HepG2 (cell line): ENCODE data around the gene ABHD15. TPM values are rescaled to one million over a fixed set of nuclear protein-coding genes. Genes with fewer than 3 reads are reported as not detected.

ENCODE experiments used
- FOXA3 ChIP-seq: IDR thresholded peaks from 2 replicates; pipeline ENCODE4 v1.6.1; 2016; ENCODE audit warnings: missing genetic modification reagents, missing compliant biosample characterization
- MATR3 ChIP-seq: sonication (generic); formaldehyde crosslinking; IDR thresholded peaks from 2 replicates; pipeline ENCODE4 v1.4.0; 2020; ENCODE audit warnings: missing genetic modification reagents
- NFIC ChIP-seq: IDR thresholded peaks from 2 replicates; pipeline ENCODE4 v1.6.1; 2012; ENCODE audit warnings: mild to moderate bottlenecking, low read length, inconsistent platforms
- POLR2AphosphoS2 ChIP-seq: IDR thresholded peaks from 2 replicates; pipeline ENCODE4 v1.6.1; 2011; ENCODE audit warnings: low read depth, low read length, improper control_type of control experiment
- SALL2 ChIP-seq: sonication (generic); formaldehyde crosslinking; IDR thresholded peaks from 2 replicates; pipeline ENCODE4 v1.8.1; 2023; ENCODE audit warnings: mild to moderate bottlenecking, missing genetic modification reagents, inconsistent platforms
- SPEN ChIP-seq: sonication (generic); formaldehyde crosslinking; IDR thresholded peaks from 2 replicates; pipeline ENCODE4 v1.5.1; 2020; ENCODE audit warnings: low read depth, mild to moderate bottlenecking, missing genetic modification reagents
- SSRP1 ChIP-seq: IDR thresholded peaks from 2 replicates; pipeline ENCODE4 v1.6.1; 2016; ENCODE audit warnings: control low read depth
- TAF15 ChIP-seq: fragments of 200-400 bp; formaldehyde crosslinking; IDR thresholded peaks from one replicate; pipeline ENCODE4 v1.6.1; 2018; ENCODE audit warnings: mild to moderate bottlenecking, low read depth, low read length; ENCODE audit not compliant: poor library complexity, severe bottlenecking
- ZNF282 ChIP-seq: fragments of 450-650 bp; IDR thresholded peaks from 2 replicates; pipeline ENCODE4 v1.6.1; 2018; ENCODE audit not compliant: partially characterized antibody
- ZNF30 ChIP-seq: sonication (generic); formaldehyde crosslinking; IDR thresholded peaks from 2 replicates; pipeline ENCODE4 v1.5.0; 2020; ENCODE audit warnings: mild to moderate bottlenecking, missing genetic modification reagents
- ZNF550 ChIP-seq: sonication (generic); formaldehyde crosslinking; IDR thresholded peaks from 2 replicates; pipeline ENCODE4 v1.4.0; 2020; ENCODE audit warnings: mild to moderate bottlenecking, missing genetic modification reagents, borderline replicate concordance
- polyA plus RNA-seq, 8 experiments: library from polyadenylated mRNA; depleted of rRNA in 3 of 8; stranded (reverse) in 7 of 8; unstranded in 1 of 8; fragments of >200 nt; fragmentation: Illumina TruSeq in 4 of 8; extraction: Trizol in 4 of 8; gene quantifications; 2 replicates each; pipeline versions ENCODE4 v1.2.1 to v1.2.3, GENCODE V29; 2011 to 2016; ENCODE audit warnings: low read depth in 4 of 8, missing spikeins in 1 of 8, mixed read lengths in 1 of 8; ENCODE audit not compliant: insufficient read depth in 1 of 8
- total RNA-seq, 5 experiments: library from RNA; depleted of rRNA; stranded (reverse); fragments of >200 nt; fragmentation: Illumina TruSeq; extraction: Trizol; gene quantifications; 2 replicates each; pipeline ENCODE4 v1.2.3, GENCODE V29; 2016; ENCODE audit warnings: low read depth in 1 of 5
- TF ChIP-seq, protein P1 (sequence below): sonication (generic); formaldehyde crosslinking; IDR thresholded peaks from 2 replicates; pipeline ENCODE4 v1.5.0; 2020; ENCODE audit warnings: mild to moderate bottlenecking, low read depth, missing genetic modification reagents, borderline replicate concordance
- TF ChIP-seq, protein P2 (sequence below): sonication (generic); formaldehyde crosslinking; IDR thresholded peaks from 2 replicates; pipeline ENCODE4 v1.4.0; 2020; ENCODE audit warnings: missing genetic modification reagents
- TF ChIP-seq, protein P3 (sequence below): sonication (generic); formaldehyde crosslinking; IDR thresholded peaks from 2 replicates; pipeline ENCODE4 v1.8.0; 2022; ENCODE audit warnings: mild to moderate bottlenecking, missing genetic modification reagents, moderate library complexity
- TF ChIP-seq, protein P4 (sequence below): sonication (generic); formaldehyde crosslinking; IDR thresholded peaks from 2 replicates; pipeline ENCODE4 v1.5.1; 2020; ENCODE audit warnings: mild to moderate bottlenecking, missing genetic modification reagents, moderate library complexity
- TF ChIP-seq, protein P5 (sequence below): sonication (generic); formaldehyde crosslinking; conservative IDR thresholded peaks from 2 replicates; pipeline ENCODE4 v1.4.0; 2020; ENCODE audit warnings: mild to moderate bottlenecking, missing genetic modification reagents, moderate library complexity
- TF ChIP-seq, protein P6 (sequence below): sonication (generic); formaldehyde crosslinking; IDR thresholded peaks from 2 replicates; pipeline ENCODE4 v1.5.1; 2020; ENCODE audit warnings: mild to moderate bottlenecking, moderate library complexity, missing genetic modification reagents
- TF ChIP-seq, protein P7 (sequence below): IDR thresholded peaks from 2 replicates; pipeline ENCODE4 v1.6.1; 2016; ENCODE audit warnings: control low read depth

The ABHD15 gene
- total and polyA plus RNA-seq, 2 of the 13 experiments (the other 11 are each of a cell fraction or from before 2014, with no cell fraction given), result 2.4 to 7.7 TPM

DNA sequence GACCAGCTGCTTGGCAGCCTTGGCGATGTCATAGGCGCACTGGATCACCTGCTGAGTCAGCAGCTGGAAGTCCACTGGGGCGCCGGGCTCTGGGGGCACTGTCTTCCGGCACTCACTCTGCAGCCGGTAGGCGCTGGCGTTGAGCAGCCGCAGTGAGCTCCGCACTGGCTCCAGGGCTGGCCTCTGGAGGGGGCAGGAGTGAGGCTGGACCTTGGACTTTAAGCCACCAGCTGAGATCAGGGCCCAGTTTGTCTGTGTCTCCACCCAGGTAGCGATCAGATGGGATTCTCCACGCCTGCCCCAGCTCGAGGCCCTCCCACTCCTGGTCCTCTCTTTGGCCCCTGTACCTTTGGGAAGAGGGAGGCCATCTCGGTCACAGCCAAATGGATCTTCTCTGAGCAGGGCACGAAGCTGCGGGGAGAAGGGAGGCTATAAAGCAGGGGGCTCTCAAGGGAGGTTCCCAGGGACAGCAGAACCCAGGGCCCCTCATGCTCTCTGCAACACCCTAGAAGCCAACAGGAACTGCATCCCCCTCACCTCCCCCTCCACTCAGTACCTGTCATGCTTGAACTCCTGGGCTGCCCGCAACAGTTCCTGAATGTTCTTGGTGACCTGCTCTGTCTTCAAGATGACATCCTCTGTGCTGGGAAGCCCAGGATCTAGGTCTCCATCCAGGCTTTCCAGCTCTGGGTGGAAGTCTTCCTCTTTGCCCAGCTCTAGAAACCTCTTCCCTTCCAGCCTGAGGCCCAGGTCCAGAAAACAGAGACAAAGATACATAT lies 8.1 kb upstream of the ABHD15 start (continued):
- TF ChIP-seq SPEN (CRISPR knock-in tag), result peak; percentile 89
- TF ChIP-seq, protein P1, sequence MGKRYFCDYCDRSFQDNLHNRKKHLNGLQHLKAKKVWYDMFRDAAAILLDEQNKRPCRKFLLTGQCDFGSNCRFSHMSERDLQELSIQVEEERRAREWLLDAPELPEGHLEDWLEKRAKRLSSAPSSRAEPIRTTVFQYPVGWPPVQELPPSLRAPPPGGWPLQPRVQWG, result no peak
- TF ChIP-seq ZNF30, result no peak
- TF ChIP-seq, protein P2, sequence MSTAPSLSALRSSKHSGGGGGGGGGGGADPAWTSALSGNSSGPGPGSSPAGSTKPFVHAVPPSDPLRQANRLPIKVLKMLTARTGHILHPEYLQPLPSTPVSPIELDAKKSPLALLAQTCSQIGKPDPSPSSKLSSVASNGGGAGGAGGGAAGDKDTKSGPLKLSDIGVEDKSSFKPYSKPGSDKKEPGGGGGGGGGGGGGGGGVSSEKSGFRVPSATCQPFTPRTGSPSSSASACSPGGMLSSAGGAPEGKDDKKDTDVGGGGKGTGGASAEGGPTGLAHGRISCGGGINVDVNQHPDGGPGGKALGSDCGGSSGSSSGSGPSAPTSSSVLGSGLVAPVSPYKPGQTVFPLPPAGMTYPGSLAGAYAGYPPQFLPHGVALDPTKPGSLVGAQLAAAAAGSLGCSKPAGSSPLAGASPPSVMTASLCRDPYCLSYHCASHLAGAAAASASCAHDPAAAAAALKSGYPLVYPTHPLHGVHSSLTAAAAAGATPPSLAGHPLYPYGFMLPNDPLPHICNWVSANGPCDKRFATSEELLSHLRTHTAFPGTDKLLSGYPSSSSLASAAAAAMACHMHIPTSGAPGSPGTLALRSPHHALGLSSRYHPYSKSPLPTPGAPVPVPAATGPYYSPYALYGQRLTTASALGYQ (CRISPR knock-in tag), result peak; percentile 38; the same call in 1 of the 2 replicates
- TF ChIP-seq, protein P3, sequence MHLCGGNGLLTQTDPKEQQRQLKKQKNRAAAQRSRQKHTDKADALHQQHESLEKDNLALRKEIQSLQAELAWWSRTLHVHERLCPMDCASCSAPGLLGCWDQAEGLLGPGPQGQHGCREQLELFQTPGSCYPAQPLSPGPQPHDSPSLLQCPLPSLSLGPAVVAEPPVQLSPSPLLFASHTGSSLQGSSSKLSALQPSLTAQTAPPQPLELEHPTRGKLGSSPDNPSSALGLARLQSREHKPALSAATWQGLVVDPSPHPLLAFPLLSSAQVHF, result no peak
- 0 out of 2 replicates have a peak, but pooled peaks have one; percentile 13 for TF ChIP-seq SALL2 (CRISPR knock-in tag)
- no peak for TF ChIP-seq TAF15
- TF ChIP-seq ZNF550 (CRISPR knock-in tag), result no peak
- no peak for TF ChIP-seq MATR3 (CRISPR knock-in tag)
- TF ChIP-seq FOXA3 (CRISPR knock-in tag), result peak; percentile 26; the same call in 1 of the 2 replicates
- TF ChIP-seq SSRP1 (CRISPR knock-in tag), result no peak
- TF ChIP-seq, protein P4, sequence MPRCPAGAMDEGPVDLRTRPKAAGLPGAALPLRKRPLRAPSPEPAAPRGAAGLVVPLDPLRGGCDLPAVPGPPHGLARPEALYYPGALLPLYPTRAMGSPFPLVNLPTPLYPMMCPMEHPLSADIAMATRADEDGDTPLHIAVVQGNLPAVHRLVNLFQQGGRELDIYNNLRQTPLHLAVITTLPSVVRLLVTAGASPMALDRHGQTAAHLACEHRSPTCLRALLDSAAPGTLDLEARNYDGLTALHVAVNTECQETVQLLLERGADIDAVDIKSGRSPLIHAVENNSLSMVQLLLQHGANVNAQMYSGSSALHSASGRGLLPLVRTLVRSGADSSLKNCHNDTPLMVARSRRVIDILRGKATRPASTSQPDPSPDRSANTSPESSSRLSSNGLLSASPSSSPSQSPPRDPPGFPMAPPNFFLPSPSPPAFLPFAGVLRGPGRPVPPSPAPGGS (CRISPR knock-in tag), result no peak
- no peak for TF ChIP-seq ZNF282
- TF ChIP-seq, protein P5, sequence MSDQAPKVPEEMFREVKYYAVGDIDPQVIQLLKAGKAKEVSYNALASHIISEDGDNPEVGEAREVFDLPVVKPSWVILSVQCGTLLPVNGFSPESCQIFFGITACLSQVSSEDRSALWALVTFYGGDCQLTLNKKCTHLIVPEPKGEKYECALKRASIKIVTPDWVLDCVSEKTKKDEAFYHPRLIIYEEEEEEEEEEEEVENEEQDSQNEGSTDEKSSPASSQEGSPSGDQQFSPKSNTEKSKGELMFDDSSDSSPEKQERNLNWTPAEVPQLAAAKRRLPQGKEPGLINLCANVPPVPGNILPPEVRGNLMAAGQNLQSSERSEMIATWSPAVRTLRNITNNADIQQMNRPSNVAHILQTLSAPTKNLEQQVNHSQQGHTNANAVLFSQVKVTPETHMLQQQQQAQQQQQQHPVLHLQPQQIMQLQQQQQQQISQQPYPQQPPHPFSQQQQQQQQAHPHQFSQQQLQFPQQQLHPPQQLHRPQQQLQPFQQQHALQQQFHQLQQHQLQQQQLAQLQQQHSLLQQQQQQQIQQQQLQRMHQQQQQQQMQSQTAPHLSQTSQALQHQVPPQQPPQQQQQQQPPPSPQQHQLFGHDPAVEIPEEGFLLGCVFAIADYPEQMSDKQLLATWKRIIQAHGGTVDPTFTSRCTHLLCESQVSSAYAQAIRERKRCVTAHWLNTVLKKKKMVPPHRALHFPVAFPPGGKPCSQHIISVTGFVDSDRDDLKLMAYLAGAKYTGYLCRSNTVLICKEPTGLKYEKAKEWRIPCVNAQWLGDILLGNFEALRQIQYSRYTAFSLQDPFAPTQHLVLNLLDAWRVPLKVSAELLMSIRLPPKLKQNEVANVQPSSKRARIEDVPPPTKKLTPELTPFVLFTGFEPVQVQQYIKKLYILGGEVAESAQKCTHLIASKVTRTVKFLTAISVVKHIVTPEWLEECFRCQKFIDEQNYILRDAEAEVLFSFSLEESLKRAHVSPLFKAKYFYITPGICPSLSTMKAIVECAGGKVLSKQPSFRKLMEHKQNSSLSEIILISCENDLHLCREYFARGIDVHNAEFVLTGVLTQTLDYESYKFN (CRISPR knock-in tag), result peak; percentile 96
- TF ChIP-seq, protein P6, sequence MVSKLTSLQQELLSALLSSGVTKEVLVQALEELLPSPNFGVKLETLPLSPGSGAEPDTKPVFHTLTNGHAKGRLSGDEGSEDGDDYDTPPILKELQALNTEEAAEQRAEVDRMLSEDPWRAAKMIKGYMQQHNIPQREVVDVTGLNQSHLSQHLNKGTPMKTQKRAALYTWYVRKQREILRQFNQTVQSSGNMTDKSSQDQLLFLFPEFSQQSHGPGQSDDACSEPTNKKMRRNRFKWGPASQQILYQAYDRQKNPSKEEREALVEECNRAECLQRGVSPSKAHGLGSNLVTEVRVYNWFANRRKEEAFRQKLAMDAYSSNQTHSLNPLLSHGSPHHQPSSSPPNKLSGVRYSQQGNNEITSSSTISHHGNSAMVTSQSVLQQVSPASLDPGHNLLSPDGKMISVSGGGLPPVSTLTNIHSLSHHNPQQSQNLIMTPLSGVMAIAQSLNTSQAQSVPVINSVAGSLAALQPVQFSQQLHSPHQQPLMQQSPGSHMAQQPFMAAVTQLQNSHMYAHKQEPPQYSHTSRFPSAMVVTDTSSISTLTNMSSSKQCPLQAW (CRISPR knock-in tag), result peak; percentile 77
- TF ChIP-seq NFIC, result no peak
- no peak for TF ChIP-seq POLR2AphosphoS2
- TF ChIP-seq, protein P7, sequence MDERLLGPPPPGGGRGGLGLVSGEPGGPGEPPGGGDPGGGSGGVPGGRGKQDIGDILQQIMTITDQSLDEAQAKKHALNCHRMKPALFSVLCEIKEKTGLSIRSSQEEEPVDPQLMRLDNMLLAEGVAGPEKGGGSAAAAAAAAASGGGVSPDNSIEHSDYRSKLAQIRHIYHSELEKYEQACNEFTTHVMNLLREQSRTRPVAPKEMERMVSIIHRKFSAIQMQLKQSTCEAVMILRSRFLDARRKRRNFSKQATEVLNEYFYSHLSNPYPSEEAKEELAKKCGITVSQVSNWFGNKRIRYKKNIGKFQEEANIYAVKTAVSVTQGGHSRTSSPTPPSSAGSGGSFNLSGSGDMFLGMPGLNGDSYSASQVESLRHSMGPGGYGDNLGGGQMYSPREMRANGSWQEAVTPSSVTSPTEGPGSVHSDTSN, result no peak
